ENCODE data around the gene SOCS6.

SOCS6 gene

GRCh38 chr18:70289351-70290312, 787 bp downstream of the SOCS6 start:
- DNase-seq (ENCODE audit: low read depth): peak; percentile 27

- DNase-seq (ENCODE audit: low read depth): no peak
Observed at GRCh38 chr18:70290482-70291294, 1.8 kb downstream of the SOCS6 start.

- DNase-seq (ENCODE audit: low read depth): no peak
Observed at GRCh38 chr18:70291295-70291574, 2.4 kb downstream of the SOCS6 start.

- no peak for DNase-seq (ENCODE audit: low read depth)
Observed at GRCh38 chr18:70292628-70293027, 3.8 kb downstream of the SOCS6 start.

DNA sequence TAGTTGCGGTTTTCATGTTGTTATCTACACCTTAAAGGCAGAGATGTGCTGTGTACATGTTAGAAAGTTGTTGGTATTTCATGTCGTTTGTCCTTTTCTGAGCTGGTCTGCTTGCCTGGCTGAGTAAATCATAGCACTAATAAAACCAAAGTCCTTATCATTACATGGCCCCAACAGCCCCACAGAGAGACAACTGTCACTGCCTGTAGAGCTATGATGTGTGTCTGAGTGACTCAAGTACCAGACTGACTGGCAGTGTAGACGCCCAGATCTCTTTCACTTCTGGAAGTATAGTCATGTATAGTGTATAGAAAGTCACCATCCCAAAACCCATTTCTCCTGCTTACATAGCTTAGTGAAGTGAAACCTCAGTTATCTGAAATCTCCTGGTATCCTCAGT, 4.3 kb downstream of the SOCS6 start:
- DNase-seq (ENCODE audit: low read depth): no peak

DNA sequence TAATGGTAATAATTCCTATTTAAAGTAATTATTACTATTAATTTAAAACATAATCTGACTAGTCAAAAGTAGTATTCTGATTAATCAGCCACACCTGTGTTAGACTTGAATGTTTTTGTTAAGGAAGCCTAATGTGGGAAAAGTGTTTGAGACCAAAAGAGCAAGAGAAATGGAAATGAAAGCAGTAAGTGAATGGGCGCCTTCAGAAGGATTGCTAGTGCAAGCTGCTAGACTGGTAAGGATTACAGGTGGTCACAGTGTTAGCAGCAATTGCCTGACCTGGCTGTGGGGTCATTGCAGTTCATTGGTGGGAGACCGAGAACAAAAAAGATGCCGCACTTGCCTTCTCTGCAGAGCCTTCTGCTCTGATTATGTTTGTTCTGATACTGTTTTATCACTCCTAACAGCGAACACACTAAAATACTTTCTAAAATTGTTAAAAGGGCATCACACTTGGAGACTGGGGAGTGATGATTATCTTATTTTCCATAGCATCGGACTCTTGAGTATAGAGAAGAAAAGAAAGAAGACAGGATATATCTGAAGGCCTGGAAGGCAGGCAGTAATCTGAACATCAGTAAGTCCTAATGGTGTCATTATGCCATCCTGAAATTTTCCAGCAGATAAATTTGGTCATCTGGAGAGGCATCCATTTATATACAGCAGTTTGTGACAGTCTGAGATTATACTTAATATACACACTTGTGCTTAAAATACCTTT, 5.8 kb downstream of the SOCS6 start:
- no peak for DNase-seq (ENCODE audit: low read depth)

- DNase-seq (ENCODE audit: low read depth): no peak
Observed at GRCh38 chr18:70295192-70296188, 6.6 kb downstream of the SOCS6 start.

GRCh38 chr18:70296289-70296688, 7.4 kb downstream of the SOCS6 start:
- no peak for DNase-seq (ENCODE audit: low read depth)

DNA sequence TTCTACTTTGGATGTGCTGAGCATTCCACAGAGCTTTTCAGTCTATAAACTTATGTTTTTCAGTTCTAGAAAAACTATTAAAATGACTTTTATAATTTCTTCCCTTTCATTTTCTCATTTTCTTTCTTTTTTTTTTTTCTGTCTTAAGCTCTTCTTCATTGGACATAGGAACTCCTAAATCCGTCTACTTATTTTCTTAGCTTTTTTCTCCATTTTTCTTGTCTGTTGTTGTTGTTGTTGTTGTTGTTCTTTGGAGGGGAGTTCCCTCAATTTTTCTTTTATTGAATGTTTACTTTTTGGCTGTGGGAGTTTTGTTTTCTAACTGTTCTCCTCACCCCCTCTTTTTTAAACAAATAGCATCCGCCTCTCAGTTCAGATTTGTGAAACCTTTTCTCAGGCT, 7.9 kb downstream of the SOCS6 start:
- no peak for DNase-seq (ENCODE audit: low read depth)

DNA sequence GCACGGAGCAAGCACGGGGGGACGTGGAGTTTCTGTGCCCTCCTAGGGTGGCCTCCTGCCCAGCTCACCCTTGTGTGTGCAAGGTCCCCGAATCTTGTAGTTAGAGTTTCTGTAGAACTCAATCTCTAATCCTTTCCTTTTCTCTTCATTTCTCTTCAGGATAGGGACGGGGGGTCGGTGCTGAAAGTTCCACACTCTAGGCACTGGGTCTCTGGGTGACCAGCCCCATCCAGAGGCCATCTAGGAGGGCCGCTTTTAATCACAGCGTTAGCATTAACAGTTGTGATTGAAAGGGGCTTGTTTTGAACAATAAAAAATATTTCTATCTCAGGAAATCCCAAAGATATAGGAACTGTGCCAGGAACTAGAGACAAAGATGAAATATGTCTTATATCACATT, 10.5 kb downstream of the SOCS6 start:
- no peak for DNase-seq (ENCODE audit: low read depth)

DNA sequence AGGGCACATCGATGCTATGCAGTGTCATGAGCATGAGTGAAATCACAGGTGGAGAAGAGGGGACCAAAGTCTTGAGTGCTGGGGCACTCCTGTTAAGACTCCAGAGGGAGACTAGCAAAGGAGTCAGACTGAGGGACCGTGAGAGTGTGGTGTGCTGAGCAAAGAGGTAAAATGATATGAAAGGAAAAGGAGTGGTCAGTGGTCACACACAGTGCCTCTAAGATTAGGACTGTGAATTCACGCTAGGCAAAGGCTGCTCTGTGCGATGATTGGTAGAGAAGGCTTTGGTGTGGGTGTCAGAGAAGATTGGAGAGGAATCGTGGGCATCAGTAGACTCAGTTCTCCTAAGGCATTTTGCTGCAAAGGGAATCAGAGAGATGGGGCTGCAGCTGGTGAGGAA, 12.8 kb downstream of the SOCS6 start:
- DNase-seq (ENCODE audit: low read depth): no peak

GRCh38 chr18:70308555-70309294, 19.9 kb downstream of the SOCS6 start:
- DNase-seq (ENCODE audit: low read depth): no peak

DNA sequence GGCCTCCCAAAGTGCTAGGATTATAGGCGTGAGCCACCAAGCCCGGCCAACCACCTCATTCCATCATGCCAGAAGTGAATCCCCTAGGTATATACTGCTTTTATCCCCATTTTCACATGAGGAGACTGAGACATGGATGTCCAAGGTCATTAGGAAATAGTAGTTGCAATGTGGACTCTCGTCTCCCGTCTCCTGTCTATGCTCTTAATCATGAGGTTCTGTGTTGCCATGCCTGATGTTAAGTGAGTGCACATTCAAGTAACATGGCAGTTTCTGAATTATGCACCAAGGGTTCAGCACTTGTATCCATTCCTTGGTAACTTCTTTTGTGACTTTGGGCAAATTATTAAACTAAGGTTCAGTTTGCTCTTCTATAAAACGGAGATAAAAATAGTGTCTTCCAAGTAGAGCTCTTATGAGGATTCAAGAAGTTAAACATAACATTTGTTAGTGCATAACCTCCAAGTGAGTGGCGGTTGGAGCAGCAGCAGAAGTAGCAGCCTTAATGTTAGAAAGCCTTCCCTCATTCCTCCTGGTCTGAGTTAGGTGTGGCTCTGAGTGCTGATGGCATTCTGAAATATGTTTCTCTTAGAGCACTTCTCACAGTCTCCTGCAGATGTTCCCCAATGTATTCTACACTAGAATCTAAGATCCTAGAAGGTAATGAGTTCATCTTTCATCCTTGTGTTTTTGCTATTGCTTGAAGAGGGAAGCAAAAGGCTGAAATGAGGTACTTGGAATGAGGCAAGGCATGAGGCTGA, 21.9 kb downstream of the SOCS6 start:
- DNase-seq (ENCODE audit: low read depth): no peak

GRCh38 chr18:70311726-70312125, 22.9 kb downstream of the SOCS6 start:
- no peak for DNase-seq (ENCODE audit: low read depth)

- no peak for DNase-seq (ENCODE audit: low read depth)
Observed at GRCh38 chr18:70313640-70314039, 24.8 kb downstream of the SOCS6 start.

- DNase-seq (ENCODE audit: low read depth): no peak
Observed at GRCh38 chr18:70314151-70314782, 25.4 kb downstream of the SOCS6 start.

DNA sequence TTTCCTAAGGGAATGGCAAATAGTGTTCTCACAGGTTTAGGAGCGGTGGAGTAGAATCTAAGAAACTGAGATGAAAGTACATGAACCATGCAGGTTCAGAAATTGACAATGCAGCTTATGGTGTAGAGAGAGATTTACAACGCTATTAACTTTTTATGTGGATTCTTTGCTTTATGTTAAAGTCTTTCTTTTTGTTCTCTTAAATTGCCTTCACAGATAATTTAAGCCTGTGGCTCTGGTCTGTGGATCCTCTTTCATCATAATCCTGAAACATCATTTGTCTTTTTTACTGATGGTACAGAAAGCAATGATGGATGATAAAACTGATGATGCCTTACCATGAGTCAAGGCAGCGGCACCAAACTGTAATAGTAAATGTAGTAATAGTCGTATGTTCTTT, 30.3 kb downstream of the SOCS6 start:
- peak; percentile 62 for DNase-seq (ENCODE audit: low read depth)

DNA sequence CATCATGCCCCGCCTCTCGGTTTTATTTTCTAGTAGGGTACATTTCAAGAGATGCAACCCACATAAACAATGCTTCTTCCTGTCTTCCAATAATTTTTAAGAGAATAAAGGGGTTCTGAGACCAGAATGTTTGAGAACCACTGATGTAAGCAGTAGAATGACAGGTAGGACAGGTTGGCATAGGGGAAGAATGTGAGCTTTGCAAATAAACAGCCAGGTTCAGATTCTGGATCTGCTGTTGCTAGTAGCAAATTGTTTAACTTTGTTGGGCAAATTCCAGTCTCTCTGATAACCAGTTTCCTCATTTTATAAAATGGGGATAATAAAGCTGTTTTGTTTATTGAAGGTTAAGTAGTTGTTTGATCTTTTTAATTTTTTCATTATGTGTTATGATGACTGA, 32.8 kb downstream of the SOCS6 start:
- no peak for DNase-seq (ENCODE audit: low read depth)

DNA sequence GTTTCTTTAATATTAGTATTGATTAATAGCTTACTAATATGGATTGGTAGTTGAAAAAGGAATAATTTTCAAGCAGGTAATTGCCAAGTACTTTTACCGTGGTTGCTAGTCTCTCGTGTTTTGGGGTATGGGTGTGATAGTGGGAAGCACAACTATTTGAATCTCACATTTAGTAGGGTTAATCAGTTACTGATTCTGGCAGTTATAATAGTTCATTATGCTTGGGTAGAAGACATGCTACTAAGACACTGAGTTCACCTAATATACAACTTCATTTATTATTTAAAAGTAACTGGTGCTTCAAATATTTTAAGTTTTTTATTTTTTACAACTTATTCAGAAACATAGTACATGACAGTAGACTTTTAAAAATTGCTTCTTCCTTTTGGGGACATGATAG, 33.5 kb downstream of the SOCS6 start:
- no peak for DNase-seq (ENCODE audit: low read depth)

All from amniotic epithelial cell (primary cell).